Endothelial cell (in vitro differentiated cells): ENCODE measurements around the gene RNF141. TPM values are rescaled to one million over a fixed set of nuclear protein-coding genes. Genes with fewer than 3 reads are reported as not detected.
A peak's percentile ranks its signal among the peaks of the same experiment; 100 is the strongest.

Experiments
- DNase-seq: peaks from one replicate; pipeline ENCODE4 v3.0.0; 2021; ENCODE audit warnings: low spot score
- H3K27ac Mint-ChIP-seq: one replicate; pipeline ENCODE4 v1.8.0; 2021; ENCODE audit warnings: mixed read lengths, inconsistent platforms; ENCODE audit not compliant: unreplicated experiment
- H3K27me3 Mint-ChIP-seq: one replicate; pipeline ENCODE4 v1.8.0; 2021; ENCODE audit warnings: mild to moderate bottlenecking, moderate library complexity, mixed read lengths, inconsistent platforms; ENCODE audit not compliant: unreplicated experiment
- H3K36me3 Mint-ChIP-seq: one replicate; pipeline ENCODE4 v1.8.0; 2021; ENCODE audit warnings: mild to moderate bottlenecking, low read depth, mixed read lengths, inconsistent platforms; ENCODE audit not compliant: unreplicated experiment
- H3K4me1 Mint-ChIP-seq: one replicate; pipeline ENCODE4 v1.8.0; 2021; ENCODE audit warnings: mild to moderate bottlenecking, mixed read lengths, inconsistent platforms; ENCODE audit not compliant: unreplicated experiment
- H3K4me3 Mint-ChIP-seq: one replicate; pipeline ENCODE4 v1.8.0; 2021; ENCODE audit warnings: mild to moderate bottlenecking, mixed read lengths, inconsistent platforms; ENCODE audit not compliant: unreplicated experiment
- H3K9me3 Mint-ChIP-seq: one replicate; pipeline ENCODE4 v1.8.0; 2021; ENCODE audit warnings: mixed read lengths, inconsistent platforms; ENCODE audit not compliant: unreplicated experiment
- CTCF ChIP-seq: fragments of 200-600 bp; sonication (generic); IDR thresholded peaks from one replicate; pipeline ENCODE4 v1.5.0; 2021; ENCODE audit warnings: antibody characterized with exemption; ENCODE audit not compliant: unreplicated experiment
- total RNA-seq: library from RNA; stranded (reverse); fragmentation: NEBNext Ultra II Directional; extraction: Animal tissue kit (Norgen Biotek cat#: 25700); gene quantifications from one replicate; pipeline ENCODE4 v1.2.1, GENCODE V29; 2021; ENCODE audit not compliant: unreplicated experiment

Gene RNF141
- total RNA-seq, 1 donor from 2014 or later: 32.8 TPM

GRCh38 chr11:10543782-10544181, 2.8 kb upstream of the RNF141 start:
- Mint-ChIP-seq H3K27me3 (peaks cover 5% of the 10 kb centered on the region), H3K27ac (no peak overlapping the region), H3K36me3 (no peaks in the 10 kb centered on the region), H3K4me3 (no peak overlapping the region), H3K9me3 (peaks cover 4% of the 10 kb centered on the region), H3K4me1 (peaks cover 9% of the 10 kb centered on the region)
- DNase-seq: no peak
- no peak for TF ChIP-seq CTCF

GRCh38 chr11:10542776-10543175, 1.8 kb upstream of the RNF141 start:
- H3K4me3 Mint-ChIP-seq: no peak overlapping the region
- H3K9me3 Mint-ChIP-seq: peaks cover 4% of the 10 kb centered on the region
- no peaks in the 10 kb centered on the region for H3K36me3 Mint-ChIP-seq
- H3K27ac Mint-ChIP-seq: no peak overlapping the region
- DNase-seq: no peak
- TF ChIP-seq CTCF: no peak
- peaks cover 5% of the 10 kb centered on the region for H3K27me3 Mint-ChIP-seq
- H3K4me1 Mint-ChIP-seq: peaks cover 9% of the 10 kb centered on the region

- Mint-ChIP-seq H3K27ac (peak overlapping the region; percentile 83), H3K27me3 (peaks cover 5% of the 10 kb centered on the region), H3K4me1 (peaks cover 9% of the 10 kb centered on the region), H3K36me3 (no peaks in the 10 kb centered on the region), H3K9me3 (peaks cover 4% of the 10 kb centered on the region), H3K4me3 (peak overlapping the region; percentile 92)
- DNase-seq: no peak
- no peak for TF ChIP-seq CTCF
These were observed 559 bp upstream of the RNF141 start for GRCh38 chr11:10541561-10541930.

GRCh38 chr11:10540546-10540914, 457 bp downstream of the RNF141 start:
- TF ChIP-seq CTCF: no peak
- DNase-seq: peak; percentile 44
- Mint-ChIP-seq H3K27me3 (peaks cover 5% of the 10 kb centered on the region), H3K4me3 (peak overlapping the region; percentile 87), H3K9me3 (peaks cover 4% of the 10 kb centered on the region), H3K36me3 (no peaks in the 10 kb centered on the region), H3K27ac (peak overlapping the region; percentile 42), H3K4me1 (peaks cover 13% of the 10 kb centered on the region)

GRCh38 chr11:10539339-10539738, 1.6 kb downstream of the RNF141 start:
- TF ChIP-seq CTCF: no peak

More at GRCh38 chr11:10539339-10539738, 1.6 kb downstream of the RNF141 start:
- H3K9me3 Mint-ChIP-seq: peaks cover 4% of the 10 kb centered on the region
- no peaks in the 10 kb centered on the region for H3K36me3 Mint-ChIP-seq
- peaks cover 13% of the 10 kb centered on the region for H3K4me1 Mint-ChIP-seq
- peak overlapping the region; percentile 87 for H3K4me3 Mint-ChIP-seq
- peaks cover 5% of the 10 kb centered on the region for H3K27me3 Mint-ChIP-seq
- no peak overlapping the region for H3K27ac Mint-ChIP-seq
- DNase-seq: no peak
